Measurements from ENCODE around the gene SLCO4A1.
A peak's percentile ranks its signal among the peaks of the same experiment; 100 is the strongest.

Gene SLCO4A1

GRCh38 chr20:62700261-62700930, 58.1 kb downstream of the SLCO4A1 start:
- no peak for DNase-seq (ENCODE audit: low read depth in 2 of 2)

GRCh38 chr20:62701161-62702012, 59.1 kb downstream of the SLCO4A1 start:
- no peak for DNase-seq (ENCODE audit: low read depth in 2 of 2)

DNA sequence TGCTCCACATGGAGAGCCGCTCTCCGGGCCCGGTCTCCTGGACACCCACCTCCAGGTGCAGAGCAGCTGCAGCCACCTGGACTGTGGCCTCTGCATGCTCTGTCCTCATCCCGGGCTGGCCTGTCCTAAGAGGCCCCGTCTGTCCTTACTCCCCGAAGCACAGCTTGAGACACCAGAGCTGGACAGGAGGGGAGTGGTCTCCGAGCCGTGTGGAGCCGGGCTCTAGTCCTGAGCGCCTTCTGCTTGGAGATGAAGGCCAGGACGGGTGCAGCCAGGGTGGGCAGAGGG, 59.7 kb downstream of the SLCO4A1 start:
- no peak for DNase-seq (ENCODE audit: low read depth in 2 of 2)

DNA sequence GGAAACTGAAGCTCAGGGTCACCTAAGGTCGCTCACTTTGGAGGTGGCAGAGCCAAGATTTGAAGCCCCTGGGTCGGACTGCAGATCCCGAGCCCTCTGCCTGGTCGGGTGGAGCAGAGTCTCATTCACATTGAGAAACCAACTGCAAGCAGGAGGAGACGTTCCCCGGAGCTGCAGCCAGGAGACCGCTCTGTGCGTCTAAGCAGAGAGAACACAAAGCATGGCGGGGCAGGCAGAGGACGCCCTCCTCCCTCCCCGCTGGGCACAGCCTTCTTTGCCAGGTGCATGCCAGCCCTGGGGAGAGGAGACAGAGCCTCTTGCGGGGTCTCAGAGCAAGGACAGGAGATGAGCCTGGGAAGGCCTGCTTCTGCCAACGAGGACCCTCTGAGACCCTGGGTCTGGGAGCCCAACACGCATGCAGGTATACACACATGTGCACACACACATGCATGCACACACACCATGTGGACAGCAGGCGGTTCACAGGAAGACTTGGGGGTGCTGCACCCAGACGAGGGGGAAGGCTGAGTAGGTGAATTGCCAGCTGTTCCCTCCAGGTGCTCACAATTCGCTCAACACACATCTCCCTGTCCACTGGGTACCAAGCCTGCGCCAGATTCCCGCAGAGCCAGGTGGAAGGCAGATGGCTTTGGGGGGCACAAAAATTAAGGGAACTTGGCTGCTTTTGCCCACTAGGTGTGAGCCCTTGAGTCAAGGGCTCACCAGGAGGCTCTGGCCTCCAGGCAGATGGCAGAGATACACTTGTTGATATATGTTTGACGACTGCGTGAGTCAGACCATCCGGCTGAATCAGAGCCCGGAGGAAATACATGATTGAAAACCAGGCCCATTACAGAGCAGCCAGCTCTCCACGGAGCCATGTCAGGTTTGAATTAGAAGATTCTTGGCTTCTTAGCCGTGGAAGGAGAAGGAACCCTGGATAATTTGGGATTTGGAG, 60.9 kb downstream of the SLCO4A1 start:
- peak in 1 of 2 donors; percentile 19 for DNase-seq (ENCODE audit: low read depth in 2 of 2)

DNA sequence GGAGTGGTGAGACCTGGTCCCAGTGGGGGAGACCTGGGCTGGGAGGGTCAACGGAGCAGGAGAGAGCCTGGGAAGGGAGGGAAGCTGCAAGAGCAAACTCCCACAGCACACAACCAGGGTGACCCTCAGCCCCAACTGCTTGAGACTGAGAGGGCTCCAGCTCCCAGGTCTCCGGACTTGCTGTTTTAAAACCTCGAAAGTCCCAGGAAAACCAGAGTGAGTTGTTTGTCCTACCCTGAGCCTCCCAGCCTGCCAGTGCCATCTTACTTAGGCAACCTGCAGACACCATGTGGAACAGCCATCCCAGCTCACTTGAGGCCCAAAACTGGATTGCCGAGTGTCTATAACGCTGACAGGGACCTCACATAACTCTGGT, 61.5 kb downstream of the SLCO4A1 start:
- DNase-seq (ENCODE audit: low read depth in 2 of 2), result no peak

DNA sequence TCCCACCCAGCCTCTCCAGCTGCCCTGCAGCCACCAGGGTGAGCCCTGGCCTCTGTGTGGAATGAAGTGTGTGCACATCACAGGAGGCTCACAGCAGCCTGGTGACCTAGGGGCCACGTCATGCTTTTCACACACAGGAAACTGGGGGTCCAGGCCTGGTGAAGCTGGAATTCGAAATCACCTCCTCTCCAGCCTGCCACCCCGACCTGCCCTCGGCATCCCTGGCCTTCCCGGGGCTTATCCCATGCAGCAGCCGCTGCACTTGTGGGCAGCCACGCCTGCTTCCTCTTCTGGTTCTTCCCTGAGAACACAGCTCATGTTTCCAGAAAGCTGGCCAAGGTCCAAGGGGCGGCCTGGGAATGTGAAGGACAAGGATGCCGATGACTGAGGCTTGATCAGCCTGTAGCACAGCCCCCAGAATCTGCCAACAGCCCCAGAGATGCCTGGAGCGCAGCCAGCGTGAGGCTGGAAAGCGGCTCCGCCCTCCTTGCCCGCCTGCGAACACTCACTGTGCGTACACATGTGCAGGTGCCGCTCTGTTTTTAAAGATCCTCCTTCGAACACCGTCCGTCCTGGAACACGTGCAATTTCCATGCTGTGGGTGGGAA, 62.1 kb downstream of the SLCO4A1 start:
- no peak for DNase-seq (ENCODE audit: low read depth in 2 of 2)

DNA sequence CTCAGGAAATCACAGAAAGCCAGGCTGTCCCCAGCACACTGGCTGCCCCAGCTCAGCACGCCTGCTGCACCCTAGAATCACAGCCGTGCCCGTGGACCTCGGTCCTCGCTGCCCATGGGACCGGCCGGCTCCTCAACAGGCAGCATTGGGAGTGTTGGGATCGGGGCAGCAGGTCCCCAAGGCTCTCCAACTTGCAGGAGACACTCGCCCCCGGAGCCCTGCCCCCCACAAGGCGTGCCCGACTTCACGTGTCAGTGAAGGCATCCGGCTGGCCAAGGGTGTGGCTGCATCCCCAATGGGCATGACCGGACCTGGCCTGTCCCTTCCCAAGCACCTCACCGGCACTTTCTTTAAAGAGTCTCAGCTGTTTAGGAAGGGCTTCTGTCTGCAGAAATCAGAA, 63.3 kb downstream of the SLCO4A1 start:
- no peak for DNase-seq (ENCODE audit: low read depth in 2 of 2)

- no peak for DNase-seq (ENCODE audit: low read depth in 2 of 2)
Observed at GRCh38 chr20:62706344-62706743, 64.0 kb downstream of the SLCO4A1 start.

GRCh38 chr20:62706857-62707256, 64.6 kb downstream of the SLCO4A1 start:
- no peak for DNase-seq (ENCODE audit: low read depth in 2 of 2)

DNA sequence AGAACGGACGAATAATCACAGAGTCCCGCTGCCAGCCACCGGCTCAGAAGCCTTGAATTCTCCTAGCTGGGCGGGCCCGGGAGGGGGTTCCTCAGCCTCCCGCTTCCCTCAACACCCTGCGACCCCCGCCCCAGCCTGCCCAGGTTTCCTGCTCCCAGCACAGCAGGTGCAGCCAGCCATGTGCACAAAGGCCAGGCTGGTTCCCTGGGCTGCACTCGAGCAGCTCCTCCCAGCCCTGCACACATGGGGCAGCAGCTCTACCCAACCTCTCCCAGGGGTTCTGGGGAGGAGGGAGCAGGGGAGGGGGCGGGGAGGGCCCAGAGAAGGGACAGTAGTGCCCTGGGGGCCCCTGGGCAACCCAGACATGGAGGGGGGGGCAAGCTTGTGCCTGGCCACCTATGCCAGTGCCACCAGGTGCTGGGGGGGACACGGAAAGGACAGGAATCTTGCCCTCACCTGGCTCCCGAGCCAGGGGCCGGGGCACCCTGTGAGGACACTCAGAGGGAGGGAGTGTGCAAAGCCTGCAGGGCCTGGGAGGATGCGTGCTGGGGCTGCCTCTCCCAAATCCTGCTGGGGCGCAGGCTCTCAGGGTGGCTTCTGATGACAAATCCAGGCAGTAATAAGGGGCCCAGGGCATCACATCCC, 65.1 kb downstream of the SLCO4A1 start:
- DNase-seq (ENCODE audit: low read depth in 2 of 2), result no peak

GRCh38 chr20:62707921-62708521, 65.7 kb downstream of the SLCO4A1 start:
- DNase-seq (ENCODE audit: low read depth in 2 of 2), result no peak

- DNase-seq (ENCODE audit: low read depth in 2 of 2), result no peak
Observed at GRCh38 chr20:62708591-62709536, 66.6 kb downstream of the SLCO4A1 start, which contains the start of gene NTSR1. Gene NTSR1, plus strand, starts transcription at chr20:62708836. Its CDS starts 372 bp downstream, at chr20:62709208.

DNA sequence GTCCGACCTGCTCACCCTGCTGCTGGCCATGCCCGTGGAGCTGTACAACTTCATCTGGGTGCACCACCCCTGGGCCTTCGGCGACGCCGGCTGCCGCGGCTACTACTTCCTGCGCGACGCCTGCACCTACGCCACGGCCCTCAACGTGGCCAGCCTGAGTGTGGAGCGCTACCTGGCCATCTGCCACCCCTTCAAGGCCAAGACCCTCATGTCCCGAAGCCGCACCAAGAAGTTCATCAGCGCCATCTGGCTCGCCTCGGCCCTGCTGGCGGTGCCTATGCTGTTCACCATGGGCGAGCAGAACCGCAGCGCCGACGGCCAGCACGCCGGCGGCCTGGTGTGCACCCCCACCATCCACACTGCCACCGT, 67.2 kb downstream of the SLCO4A1 start:
- DNase-seq (ENCODE audit: low read depth in 2 of 2), result no peak

DNA sequence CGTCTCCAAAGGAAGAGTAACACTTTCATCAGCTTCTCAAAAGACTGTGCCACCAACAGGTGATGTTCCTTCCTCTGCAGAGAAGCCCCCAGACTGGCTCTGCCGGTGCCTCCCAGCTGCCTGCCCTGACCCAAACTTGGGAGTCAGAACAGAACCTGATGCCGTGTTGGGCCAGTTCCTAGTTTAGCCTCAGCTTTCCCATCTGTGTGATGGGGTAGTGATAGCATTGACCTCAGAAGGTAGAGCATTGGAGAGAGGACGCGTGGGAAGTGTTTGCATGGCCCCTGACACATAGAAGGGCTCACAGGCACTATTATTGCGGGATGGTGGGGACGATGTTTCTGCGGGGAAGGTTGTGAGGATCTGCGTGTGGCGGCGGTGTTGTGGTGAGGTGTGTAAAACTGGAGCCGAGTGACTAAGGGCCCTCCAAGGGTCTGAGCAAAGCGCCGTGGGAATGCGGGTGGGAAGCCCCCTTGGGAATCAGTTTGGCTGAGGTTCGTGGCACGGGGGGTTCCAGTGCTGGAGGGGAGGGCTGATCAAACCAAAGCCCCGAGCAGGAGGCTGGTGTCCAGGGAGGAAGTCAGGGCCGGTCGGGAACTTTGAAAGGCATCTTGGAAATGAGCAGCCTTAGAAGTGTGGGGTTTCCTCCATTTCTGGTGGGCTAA, 68.0 kb downstream of the SLCO4A1 start:
- DNase-seq (ENCODE audit: low read depth in 2 of 2), result no peak

- peak; percentile 19 to 23 for DNase-seq (ENCODE audit: low read depth in 2 of 2)
Observed at GRCh38 chr20:62710886-62711702, 68.8 kb downstream of the SLCO4A1 start.

DNA sequence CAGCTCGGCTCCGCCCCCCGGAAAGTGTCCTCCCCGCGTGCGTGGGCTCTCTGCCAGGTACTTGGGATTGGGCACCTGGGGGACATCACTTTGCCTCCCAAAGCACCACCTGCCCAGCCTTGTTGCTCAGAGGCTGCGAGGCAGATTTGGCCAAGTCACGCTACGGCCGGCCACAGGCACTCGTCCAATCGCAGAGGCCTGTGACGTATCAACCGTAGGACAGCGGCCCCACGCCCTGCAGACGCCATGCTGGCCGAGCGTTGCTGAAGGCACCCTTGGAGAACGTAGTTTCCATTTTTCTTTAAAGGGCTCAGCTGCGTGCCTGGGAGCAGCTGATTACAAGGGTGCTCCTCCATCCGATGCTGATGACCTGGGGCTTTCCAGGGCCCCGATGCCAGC, 69.4 kb downstream of the SLCO4A1 start:
- no peak for DNase-seq (ENCODE audit: low read depth in 2 of 2)

DNA sequence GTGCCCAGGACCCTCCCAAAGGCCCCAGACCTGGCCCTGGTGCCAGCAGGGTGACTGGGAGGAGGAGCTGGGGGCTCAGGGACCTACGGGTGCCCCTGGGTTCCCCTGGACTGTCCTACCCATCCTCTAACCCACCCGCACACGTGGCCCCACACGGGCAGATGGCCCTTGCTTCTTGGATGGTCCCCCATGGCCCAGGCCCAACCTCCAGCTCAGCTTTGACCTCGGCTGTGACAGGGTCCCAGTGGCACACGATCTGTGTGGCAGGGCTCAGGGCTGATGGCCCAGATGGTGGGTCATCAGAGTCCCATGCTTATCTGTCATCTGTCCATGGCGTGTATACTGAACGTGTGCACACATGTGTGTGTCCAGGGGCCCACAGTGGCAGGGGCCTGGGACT, 70.3 kb downstream of the SLCO4A1 start:
- DNase-seq (ENCODE audit: low read depth in 2 of 2), result no peak

GRCh38 chr20:62714006-62714405, 71.7 kb downstream of the SLCO4A1 start:
- no peak for DNase-seq (ENCODE audit: low read depth in 2 of 2)

Measured in stimulated activated CD8-positive, alpha-beta memory T cell treated with anti-CD3 and anti-CD28 coated beads, Interleukin-15, amount 100 ng/mL, for 4 hours (primary cell).